NCI-H82 treated with DMSO at 0.1 percent for 48 hours (cell line): ENCODE measurements around the gene NTSR2.

Experiments
- DNase-seq: peaks from one replicate; lab custom pipeline; 2025; ENCODE audit not compliant: unreplicated experiment; lab: John Stamatoyannopoulos, UW

NTSR2 gene

GRCh38 chr2:11630855-11631254 is 39.1 kb downstream of the NTSR2 start:
- no peak for DNase-seq

- no peak for DNase-seq
Observed at GRCh38 chr2:11629851-11630250, 40.1 kb downstream of the NTSR2 start.

- DNase-seq: no peak
Observed at GRCh38 chr2:11629215-11629614, 40.8 kb downstream of the NTSR2 start.

- DNase-seq: no peak
Observed at GRCh38 chr2:11628675-11629074, 41.3 kb downstream of the NTSR2 start.

- DNase-seq: no peak
Observed at GRCh38 chr2:11625671-11626070, 44.3 kb downstream of the NTSR2 start.

- no peak for DNase-seq
Observed at GRCh38 chr2:11624893-11625292, 45.1 kb downstream of the NTSR2 start.

- no peak for DNase-seq
Observed at GRCh38 chr2:11622611-11623010, 47.4 kb downstream of the NTSR2 start.

GRCh38 chr2:11621410-11621809 is 48.6 kb downstream of the NTSR2 start:
- DNase-seq: no peak

- no peak for DNase-seq
Observed at GRCh38 chr2:11618708-11619062, 51.3 kb downstream of the NTSR2 start.

GRCh38 chr2:11617984-11618707 is 51.8 kb downstream of the NTSR2 start:
- DNase-seq: no peak

- DNase-seq: no peak
Observed at GRCh38 chr2:11617527-11617926, 52.5 kb downstream of the NTSR2 start.

GRCh38 chr2:11616851-11617415 is 53.1 kb downstream of the NTSR2 start:
- DNase-seq: no peak

- DNase-seq: no peak
Observed at GRCh38 chr2:11616097-11616687, 53.8 kb downstream of the NTSR2 start.

- DNase-seq: no peak
Observed at GRCh38 chr2:11615209-11615608, 54.8 kb downstream of the NTSR2 start.

- no peak for DNase-seq
Observed at GRCh38 chr2:11613297-11613696, 56.7 kb downstream of the NTSR2 start.

- DNase-seq: no peak
Observed at GRCh38 chr2:11612553-11613215, 57.3 kb downstream of the NTSR2 start.

GRCh38 chr2:11611251-11611650 is 58.7 kb downstream of the NTSR2 start:
- DNase-seq: no peak

- DNase-seq: no peak
Observed at GRCh38 chr2:11610624-11611242, 59.3 kb downstream of the NTSR2 start.
